Measurements from ENCODE around the gene MSX2.

Gene MSX2

DNA sequence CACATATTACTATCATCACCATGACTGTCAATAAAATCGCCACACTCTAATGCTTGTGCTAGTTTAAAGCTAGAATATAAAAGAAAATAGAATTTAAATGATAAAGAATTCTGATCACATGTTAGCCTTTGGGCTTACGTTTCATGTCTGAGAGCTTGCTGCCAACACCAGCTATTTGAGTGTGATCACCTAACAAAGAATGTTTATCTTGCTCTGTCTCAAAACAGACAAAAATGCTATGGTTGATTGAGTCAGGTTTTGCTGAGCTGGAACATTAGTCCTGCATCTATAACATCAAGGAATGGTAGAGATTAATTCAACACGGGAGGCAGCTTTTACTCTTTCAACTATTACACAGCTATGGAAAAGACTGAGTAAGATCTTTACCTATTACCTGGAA, 50.7 kb downstream of the MSX2 start:
- DNase-seq (ENCODE audit: low read depth in 2 of 2): no peak

DNA sequence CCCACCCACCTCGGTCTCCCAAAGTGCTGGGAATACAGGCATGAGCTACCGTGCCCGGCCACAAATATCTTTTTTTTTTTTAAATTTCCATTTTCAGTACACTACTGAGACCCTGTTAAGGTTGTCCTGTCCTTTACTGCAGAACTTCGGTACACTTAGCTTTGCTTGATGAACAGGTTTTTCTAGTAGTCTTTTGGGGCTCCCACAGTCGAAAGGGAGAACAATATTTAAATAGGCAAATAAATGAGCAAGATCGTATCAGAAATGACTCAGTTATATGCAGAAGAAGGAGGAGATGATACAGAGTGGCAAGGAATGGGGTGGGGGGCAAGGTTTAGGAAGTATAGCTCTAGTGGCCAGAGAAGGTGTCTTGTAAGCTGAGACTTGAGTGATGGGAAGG, 52.7 kb downstream of the MSX2 start:
- no peak for DNase-seq (ENCODE audit: low read depth in 2 of 2)

GRCh38 chr5:174777583-174777982, 53.2 kb downstream of the MSX2 start:
- DNase-seq (ENCODE audit: low read depth in 2 of 2): no peak

Measured in stimulated activated CD8-positive, alpha-beta memory T cell treated with anti-CD3 and anti-CD28 coated beads, Interleukin-2, amount 100 ng/mL, for 48 hours (primary cell).